Liver (tissue), 9 donors: ENCODE results near the gene ENTPD3. TPM values are rescaled to one million over a fixed set of nuclear protein-coding genes. Genes with fewer than 3 reads are reported as not detected.
"Not testable (repeated sequence)": the region's sequence is repeated elsewhere in the genome, so short reads cannot be mapped to it uniquely, and the experiment has no call there.

Source experiments
- DNase-seq: peaks from one replicate; pipeline ENCODE4 v3.0.0-alpha.2; 2017; ENCODE audit warnings: low spot score
- H3K27ac ChIP-seq, 2 donors: one replicate each; pipeline ENCODE4 v1.7.0; 2013; ENCODE audit warnings: inconsistent platforms in 2 of 2, low read length in 2 of 2, control low read depth in 1 of 2, low read depth in 1 of 2, mild to moderate bottlenecking in 1 of 2
- H3K27me3 ChIP-seq, 4 donors: one replicate each; pipeline versions ENCODE4 v1.6.1 to v1.7.0; 2013; ENCODE audit warnings: low read length in 3 of 4, inconsistent platforms in 1 of 4, mild to moderate bottlenecking in 1 of 4, moderate library complexity in 1 of 4; ENCODE audit not compliant: control insufficient read depth in 4 of 4, insufficient read depth in 4 of 4
- H3K36me3 ChIP-seq, 4 donors: one replicate each; pipeline versions ENCODE4 v1.6.1 to v1.7.0; 2013; ENCODE audit warnings: low read length in 3 of 4, mild to moderate bottlenecking in 3 of 4, low read depth in 1 of 4, moderate library complexity in 1 of 4; ENCODE audit not compliant: control insufficient read depth in 4 of 4, insufficient read depth in 3 of 4
- H3K4me1 ChIP-seq, 4 donors: one replicate each; pipeline versions ENCODE4 v1.6.1 to v1.7.0; 2013; ENCODE audit warnings: low read length in 3 of 4, mild to moderate bottlenecking in 3 of 4, moderate library complexity in 1 of 4; ENCODE audit not compliant: control insufficient read depth in 4 of 4, insufficient read depth in 4 of 4
- H3K4me3 ChIP-seq, 3 donors: one replicate each; pipeline versions ENCODE4 v1.6.1 to v1.7.0; 2013; ENCODE audit warnings: low read length in 3 of 3, control low read depth in 1 of 3, low read depth in 1 of 3, mild to moderate bottlenecking in 1 of 3
- H3K9ac ChIP-seq, 2 donors: one replicate each; pipeline ENCODE4 v1.7.0; 2013; ENCODE audit warnings: low read length in 2 of 2, mild to moderate bottlenecking in 2 of 2, moderate library complexity in 2 of 2, control low read depth in 1 of 2, low read depth in 1 of 2
- H3K9me3 ChIP-seq, 4 donors: one replicate each; pipeline versions ENCODE4 v1.6.1 to v1.7.0; 2013; ENCODE audit warnings: low read length in 3 of 4; ENCODE audit not compliant: control insufficient read depth in 4 of 4
- CTCF ChIP-seq: fragments of 150-350 bp; IDR thresholded peaks from 2 replicates; pipeline ENCODE4 v1.5.1; 2017; ENCODE audit warnings: improper control_type of control experiment, low read depth, low read length; ENCODE audit not compliant: missing input control
- EGR1 ChIP-seq, 2 donors: IDR thresholded peaks; 2 replicates each; pipeline ENCODE4 v1.6.1; 2016 to 2018; ENCODE audit warnings: antibody characterized with exemption in 2 of 2, low read depth in 2 of 2
- FOXA1 ChIP-seq: IDR thresholded peaks from 2 replicates; pipeline ENCODE4 v1.6.1; 2016; ENCODE audit warnings: antibody characterized with exemption
- FOXA2 ChIP-seq: IDR thresholded peaks from 2 replicates; pipeline ENCODE4 v1.6.1; 2016; ENCODE audit warnings: antibody characterized with exemption
- GABPA ChIP-seq, 2 donors: IDR thresholded peaks in 1 of 2; conservative IDR thresholded peaks in 1 of 2; 2 replicates each; pipeline ENCODE4 v1.6.1; 2016; ENCODE audit warnings: antibody characterized with exemption in 2 of 2, mild to moderate bottlenecking in 1 of 2, moderate library complexity in 1 of 2
- HNF4A ChIP-seq, 2 donors: conservative IDR thresholded peaks; 2 replicates each; pipeline ENCODE4 v1.6.1; 2016; ENCODE audit warnings: antibody characterized with exemption in 2 of 2, mild to moderate bottlenecking in 2 of 2
- HNF4G ChIP-seq: IDR thresholded peaks from 2 replicates; pipeline ENCODE4 v1.6.1; 2016; ENCODE audit warnings: antibody characterized with exemption
- JUND ChIP-seq, 2 donors: IDR thresholded peaks; 2 replicates each; pipeline ENCODE4 v1.6.1; 2016; ENCODE audit warnings: antibody characterized with exemption in 2 of 2
- NR2F2 ChIP-seq: IDR thresholded peaks from 2 replicates; pipeline ENCODE4 v1.6.1; 2016; ENCODE audit warnings: antibody characterized with exemption
- RAD21 ChIP-seq, 2 donors: IDR thresholded peaks; 2 replicates each; pipeline ENCODE4 v1.6.1; 2016; ENCODE audit warnings: antibody characterized with exemption in 2 of 2, mild to moderate bottlenecking in 2 of 2
- RXRA ChIP-seq, 2 donors: IDR thresholded peaks; 2 replicates each; pipeline ENCODE4 v1.6.1; 2017 to 2018; ENCODE audit warnings: antibody characterized with exemption in 2 of 2, mild to moderate bottlenecking in 1 of 2
- SP1 ChIP-seq: IDR thresholded peaks from 2 replicates; pipeline ENCODE4 v1.6.1; 2018; ENCODE audit warnings: antibody characterized with exemption, mild to moderate bottlenecking
- TAF1 ChIP-seq: conservative IDR thresholded peaks from 2 replicates; pipeline ENCODE4 v1.6.1; 2016; ENCODE audit warnings: antibody characterized with exemption, mild to moderate bottlenecking
- YY1 ChIP-seq: IDR thresholded peaks from 2 replicates; pipeline ENCODE4 v1.6.1; 2016; ENCODE audit warnings: antibody characterized with exemption, mild to moderate bottlenecking
- WGBS: extraction: QIAGEN DNeasy Blood & Tissue Kit; methylation state at CpG from one replicate; pipeline ENCODE4 v1.1.7; 2013; 5-methylcytosine and 5-hydroxymethylcytosine counted together
- polyA plus RNA-seq, 2 donors: library from polyadenylated mRNA; stranded (reverse) in 1 of 2; unstranded in 1 of 2; fragments of 200-250 nt in 1 of 2; fragments of >200 nt in 1 of 2; fragmentation: Nextera tagmentation in 1 of 2; extraction: Ambion mirVana in 1 of 2; gene quantifications; one replicate each; pipeline versions ENCODE4 v1.2.1 to v1.2.3, GENCODE V29; 2013 to 2015
- total RNA-seq, 2 donors: library from RNA; depleted of rRNA; stranded (reverse); fragments of >200 nt; gene quantifications; one replicate each; pipeline ENCODE4 v1.2.3, GENCODE V29; 2014
- TF ChIP-seq, protein P1 (sequence below): IDR thresholded peaks from 2 replicates; pipeline ENCODE4 v1.6.1; 2016; ENCODE audit warnings: antibody characterized with exemption
- TF ChIP-seq, protein P2 (sequence below): IDR thresholded peaks from 2 replicates; pipeline ENCODE4 v1.6.1; 2016; ENCODE audit warnings: antibody characterized with exemption
- TF ChIP-seq, protein P3 (sequence below): IDR thresholded peaks from 2 replicates; pipeline ENCODE4 v1.6.1; 2016; ENCODE audit warnings: antibody characterized with exemption
- TF ChIP-seq, protein P4 (sequence below): IDR thresholded peaks from 2 replicates; pipeline ENCODE4 v1.6.1; 2016; ENCODE audit warnings: antibody characterized with exemption, mild to moderate bottlenecking
- donor health status: healthy.
- donor health status: healthy.
- donor health status: healthy.
- donor health status: healthy.
- donor health status: healthy.

Gene ENTPD3
- total and polyA plus RNA-seq, 4 donors: 0.08 TPM; not detected in 3

GRCh38 chr3:40461161-40461560 lies 74.2 kb downstream of the ENTPD3 start:
- no peak for TF ChIP-seq HNF4A (conservative IDR thresholded peaks at IDR 0.05)
- Histone ChIP-seq H3K36me3 (peaks cover 8 to 64% (median 48%) of the 10 kb centered on the region in 4 donors), H3K9ac (no peak overlapping the region), H3K27me3 (no peaks in the 10 kb centered on the region), H3K9me3 (no peaks in the 10 kb centered on the region), H3K4me3 (no peak overlapping the region), H3K4me1 (peaks cover 0 to 17% (median 9%) of the 10 kb centered on the region in 4 donors), H3K27ac (no peak overlapping the region)
- DNase-seq: no peak
- 81% methylated on average over 3 of the region's 3 CpGs for WGBS

- H3K4me3 ChIP-seq, DNase-seq, H3K27me3 ChIP-seq, H3K4me1 ChIP-seq, H3K27ac ChIP-seq, H3K9ac ChIP-seq, H3K9me3 ChIP-seq: not testable (repeated sequence)
- H3K36me3 ChIP-seq: peaks cover 8 to 64% (median 50%) of the 10 kb centered on the region in 4 donors
- WGBS: 91% methylated on average over 7 of the region's 7 CpGs
Observed at GRCh38 chr3:40462838-40463237, 75.9 kb downstream of the ENTPD3 start.

- 97% methylated on average over 2 of the region's 2 CpGs for WGBS
- no peak overlapping the region for H3K27ac ChIP-seq
- DNase-seq: no peak
- no peaks in the 10 kb centered on the region for H3K9me3 ChIP-seq
- peaks cover 8 to 63% (median 48%) of the 10 kb centered on the region in 4 donors for H3K36me3 ChIP-seq
- peaks cover 0 to 4% (median 2%) of the 10 kb centered on the region in 4 donors for H3K4me1 ChIP-seq
- H3K9ac ChIP-seq: no peak overlapping the region
- no peaks in the 10 kb centered on the region for H3K27me3 ChIP-seq
- TF ChIP-seq CTCF (no peak), YY1 (no peak), NR2F2 (no peak), HNF4G (no peak), RAD21 (IDR thresholded peaks at IDR 0.05) (no peak), GABPA (IDR thresholded peaks at IDR 0.05 in 1 of 2, conservative IDR thresholded peaks at IDR 0.05 in 1 of 2) (no peak), FOXA2 (no peak), EGR1 (IDR thresholded peaks at IDR 0.05; ENCODE audit: low read depth in 2 of 2) (no peak), HNF4A (conservative IDR thresholded peaks at IDR 0.05) (no peak), TAF1 (no peak), SP1 (no peak), FOXA1 (no peak), JUND (IDR thresholded peaks at IDR 0.05) (no peak), RXRA (IDR thresholded peaks at IDR 0.05) (no peak)
- TF ChIP-seq, protein P1, sequence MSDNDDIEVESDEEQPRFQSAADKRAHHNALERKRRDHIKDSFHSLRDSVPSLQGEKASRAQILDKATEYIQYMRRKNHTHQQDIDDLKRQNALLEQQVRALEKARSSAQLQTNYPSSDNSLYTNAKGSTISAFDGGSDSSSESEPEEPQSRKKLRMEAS: no peak
- TF ChIP-seq, protein P2, sequence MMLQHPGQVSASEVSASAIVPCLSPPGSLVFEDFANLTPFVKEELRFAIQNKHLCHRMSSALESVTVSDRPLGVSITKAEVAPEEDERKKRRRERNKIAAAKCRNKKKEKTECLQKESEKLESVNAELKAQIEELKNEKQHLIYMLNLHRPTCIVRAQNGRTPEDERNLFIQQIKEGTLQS: no peak
- TF ChIP-seq, protein P3, sequence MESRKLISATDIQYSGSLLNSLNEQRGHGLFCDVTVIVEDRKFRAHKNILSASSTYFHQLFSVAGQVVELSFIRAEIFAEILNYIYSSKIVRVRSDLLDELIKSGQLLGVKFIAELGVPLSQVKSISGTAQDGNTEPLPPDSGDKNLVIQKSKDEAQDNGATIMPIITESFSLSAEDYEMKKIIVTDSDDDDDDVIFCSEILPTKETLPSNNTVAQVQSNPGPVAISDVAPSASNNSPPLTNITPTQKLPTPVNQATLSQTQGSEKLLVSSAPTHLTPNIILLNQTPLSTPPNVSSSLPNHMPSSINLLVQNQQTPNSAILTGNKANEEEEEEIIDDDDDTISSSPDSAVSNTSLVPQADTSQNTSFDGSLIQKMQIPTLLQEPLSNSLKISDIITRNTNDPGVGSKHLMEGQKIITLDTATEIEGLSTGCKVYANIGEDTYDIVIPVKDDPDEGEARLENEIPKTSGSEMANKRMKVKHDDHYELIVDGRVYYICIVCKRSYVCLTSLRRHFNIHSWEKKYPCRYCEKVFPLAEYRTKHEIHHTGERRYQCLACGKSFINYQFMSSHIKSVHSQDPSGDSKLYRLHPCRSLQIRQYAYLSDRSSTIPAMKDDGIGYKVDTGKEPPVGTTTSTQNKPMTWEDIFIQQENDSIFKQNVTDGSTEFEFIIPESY: no peak
- TF ChIP-seq, protein P4, sequence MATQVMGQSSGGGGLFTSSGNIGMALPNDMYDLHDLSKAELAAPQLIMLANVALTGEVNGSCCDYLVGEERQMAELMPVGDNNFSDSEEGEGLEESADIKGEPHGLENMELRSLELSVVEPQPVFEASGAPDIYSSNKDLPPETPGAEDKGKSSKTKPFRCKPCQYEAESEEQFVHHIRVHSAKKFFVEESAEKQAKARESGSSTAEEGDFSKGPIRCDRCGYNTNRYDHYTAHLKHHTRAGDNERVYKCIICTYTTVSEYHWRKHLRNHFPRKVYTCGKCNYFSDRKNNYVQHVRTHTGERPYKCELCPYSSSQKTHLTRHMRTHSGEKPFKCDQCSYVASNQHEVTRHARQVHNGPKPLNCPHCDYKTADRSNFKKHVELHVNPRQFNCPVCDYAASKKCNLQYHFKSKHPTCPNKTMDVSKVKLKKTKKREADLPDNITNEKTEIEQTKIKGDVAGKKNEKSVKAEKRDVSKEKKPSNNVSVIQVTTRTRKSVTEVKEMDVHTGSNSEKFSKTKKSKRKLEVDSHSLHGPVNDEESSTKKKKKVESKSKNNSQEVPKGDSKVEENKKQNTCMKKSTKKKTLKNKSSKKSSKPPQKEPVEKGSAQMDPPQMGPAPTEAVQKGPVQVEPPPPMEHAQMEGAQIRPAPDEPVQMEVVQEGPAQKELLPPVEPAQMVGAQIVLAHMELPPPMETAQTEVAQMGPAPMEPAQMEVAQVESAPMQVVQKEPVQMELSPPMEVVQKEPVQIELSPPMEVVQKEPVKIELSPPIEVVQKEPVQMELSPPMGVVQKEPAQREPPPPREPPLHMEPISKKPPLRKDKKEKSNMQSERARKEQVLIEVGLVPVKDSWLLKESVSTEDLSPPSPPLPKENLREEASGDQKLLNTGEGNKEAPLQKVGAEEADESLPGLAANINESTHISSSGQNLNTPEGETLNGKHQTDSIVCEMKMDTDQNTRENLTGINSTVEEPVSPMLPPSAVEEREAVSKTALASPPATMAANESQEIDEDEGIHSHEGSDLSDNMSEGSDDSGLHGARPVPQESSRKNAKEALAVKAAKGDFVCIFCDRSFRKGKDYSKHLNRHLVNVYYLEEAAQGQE: no peak
- no peak overlapping the region for H3K4me3 ChIP-seq
Observed at GRCh38 chr3:40463579-40463978, 76.6 kb downstream of the ENTPD3 start.
